ENCODE results near the gene L1CAM.

- TF ChIP-seq YY1 (IDR thresholded peaks at IDR 0.05; ENCODE audit: insufficient read depth, insufficient read length) = no peak
- TF ChIP-seq SUZ12 (IDR thresholded peaks at IDR 0.05; ENCODE audit: extremely low read depth, insufficient read depth, insufficient read length) = no peak
Measured at GRCh38 chrX:153933748-153934147, 47.8 kb upstream of the L1CAM start.
